RPMI7951 (cell line): ENCODE data around the gene ITGB1. TPM values are rescaled to one million over a fixed set of nuclear protein-coding genes. Genes with fewer than 3 reads are reported as not detected.
A peak's percentile ranks its signal among the peaks of the same experiment; 100 is the strongest.
"Not testable (repeated sequence)": the region's sequence is repeated elsewhere in the genome, so short reads cannot be mapped to it uniquely, and the experiment has no call there.

Experiments
- DNase-seq: peaks from one replicate; pipeline ENCODE4 v3.0.0-alpha.2; 2012; ENCODE audit warnings: low read depth
- total RNA-seq: library from RNA; depleted of rRNA; stranded (reverse); fragments of >200 nt; shearing (Covaris generic); gene quantifications from 2 replicates; pipeline ENCODE4 v1.2.3, GENCODE V29; 2014

ITGB1 gene
- total RNA-seq, 1 experiment from 2014 or later: 2,059 TPM

GRCh38 chr10:32980558-32981468 lies 22.8 kb upstream of the ITGB1 start:
- DNase-seq: peak; percentile 100

- no peak for DNase-seq
These were observed 22.2 kb upstream of the ITGB1 start for GRCh38 chr10:32980242-32980557.

- DNase-seq: not testable (repeated sequence)
These were observed 21.7 kb upstream of the ITGB1 start for GRCh38 chr10:32979719-32980118.

GRCh38 chr10:32979041-32979440 lies 21.0 kb upstream of the ITGB1 start:
- DNase-seq: peak; percentile 55

- DNase-seq: not testable (repeated sequence)
These were observed 20.1 kb upstream of the ITGB1 start for GRCh38 chr10:32977846-32978809.

GRCh38 chr10:32976338-32976737 lies 18.3 kb upstream of the ITGB1 start:
- peak; percentile 59 for DNase-seq

- DNase-seq: no peak
These were observed 14.9 kb upstream of the ITGB1 start for GRCh38 chr10:32972929-32973328.

- no peak for DNase-seq
These were observed 14.4 kb upstream of the ITGB1 start for GRCh38 chr10:32972460-32972859.

- DNase-seq: no peak
These were observed 13.6 kb upstream of the ITGB1 start for GRCh38 chr10:32971536-32972091.

GRCh38 chr10:32970910-32971309 lies 12.9 kb upstream of the ITGB1 start:
- DNase-seq: no peak

- no peak for DNase-seq
These were observed 6.2 kb upstream of the ITGB1 start for GRCh38 chr10:32964270-32964669.

- peak; percentile 67 for DNase-seq
These were observed 5.1 kb upstream of the ITGB1 start for GRCh38 chr10:32963096-32963495.

GRCh38 chr10:32962521-32962920 lies 4.5 kb upstream of the ITGB1 start:
- DNase-seq: no peak

- DNase-seq: peak; percentile 94
These were observed 3.9 kb upstream of the ITGB1 start for GRCh38 chr10:32961895-32962369.

GRCh38 chr10:32961343-32961894 lies 3.4 kb upstream of the ITGB1 start:
- no peak for DNase-seq

GRCh38 chr10:32960022-32960421 lies 2.0 kb upstream of the ITGB1 start:
- DNase-seq: peak; percentile 44

GRCh38 chr10:32959006-32959920 lies 1.2 kb upstream of the ITGB1 start:
- DNase-seq: peak; percentile 30

- peak; percentile 51 for DNase-seq
These were observed 517 bp downstream of the ITGB1 start for GRCh38 chr10:32957341-32958084.

GRCh38 chr10:32956365-32957197 lies 1.4 kb downstream of the ITGB1 start:
- peak; percentile 35 for DNase-seq
